Measurements from ENCODE around the gene GNG13. TPM values are rescaled to one million over a fixed set of nuclear protein-coding genes. Genes with fewer than 3 reads are reported as not detected.

GNG13 gene
- total and polyA plus RNA-seq, 2 donors: not detected

- Histone ChIP-seq H3K4me3 (ENCODE audit: low read depth, low read length) (peak overlapping the region; percentile 52), H3K4me1 (ENCODE audit: insufficient read depth) (no peaks in the 10 kb centered on the region), H3K27ac (ENCODE audit: low read depth) (no peak overlapping the region), H3K36me3 (ENCODE audit: insufficient read depth) (no peaks in the 10 kb centered on the region)
- no peak for DNase-seq (ENCODE audit: extremely low spot score)
- 69% methylated on average over 33 of the region's 33 CpGs for WGBS
These were observed 11.2 kb downstream of the GNG13 start for GRCh38 chr16:789191-789850.

GRCh38 chr16:788399-789126 lies 12.0 kb downstream of the GNG13 start, which contains the start of gene CHTF18:
CHTF18 (plus strand) TSS chr16:788620; CDS start chr16:788685, 65 bp downstream.
- no peaks in the 10 kb centered on the region for H3K36me3 ChIP-seq (ENCODE audit: insufficient read depth)
- no peak within 1 kb of the TSS for H3K27ac ChIP-seq (ENCODE audit: low read depth)
- H3K4me1 ChIP-seq (ENCODE audit: insufficient read depth): no peaks in the 10 kb centered on the region
- DNase-seq (ENCODE audit: extremely low spot score): peak; percentile 59
- under 1% methylated on average over 97 of the region's 97 CpGs for WGBS
- H3K4me3 ChIP-seq (ENCODE audit: low read depth, low read length): peak within 1 kb of the TSS; percentile 90

GRCh38 chr16:787978-788398 lies 12.5 kb downstream of the GNG13 start, which contains the start of gene RPUSD1:
RPUSD1 (minus strand) TSS chr16:788381; CDS start chr16:787737, 644 bp downstream.
- WGBS: under 1% methylated on average over 45 of the region's 45 CpGs
- no peaks in the 10 kb centered on the region for H3K4me1 ChIP-seq (ENCODE audit: insufficient read depth)
- peak within 1 kb of the TSS; percentile 90 for H3K4me3 ChIP-seq (ENCODE audit: low read depth, low read length)
- no peaks in the 10 kb centered on the region for H3K36me3 ChIP-seq (ENCODE audit: insufficient read depth)
- no peak within 1 kb of the TSS for H3K27ac ChIP-seq (ENCODE audit: low read depth)
- no peak for DNase-seq (ENCODE audit: extremely low spot score)

- Histone ChIP-seq H3K27ac (ENCODE audit: low read depth) (no peak overlapping the region), H3K4me3 (ENCODE audit: low read depth, low read length) (peak overlapping the region; percentile 90), H3K4me1 (ENCODE audit: insufficient read depth) (no peaks in the 10 kb centered on the region), H3K36me3 (ENCODE audit: insufficient read depth) (no peaks in the 10 kb centered on the region)
- 40% methylated on average over 47 of the region's 47 CpGs for WGBS
- DNase-seq (ENCODE audit: extremely low spot score): no peak
These were observed 13.1 kb downstream of the GNG13 start for GRCh38 chr16:787321-787966.

GRCh38 chr16:785563-786535 lies 14.7 kb downstream of the GNG13 start:
- Histone ChIP-seq H3K4me3 (ENCODE audit: low read depth, low read length) (no peak overlapping the region), H3K36me3 (ENCODE audit: insufficient read depth) (no peaks in the 10 kb centered on the region), H3K27ac (ENCODE audit: low read depth) (no peak overlapping the region), H3K4me1 (ENCODE audit: insufficient read depth) (no peaks in the 10 kb centered on the region)
- DNase-seq (ENCODE audit: extremely low spot score): no peak
- 66% methylated on average over 58 of the region's 58 CpGs for WGBS

- Histone ChIP-seq H3K4me1 (ENCODE audit: insufficient read depth) (no peaks in the 10 kb centered on the region), H3K27ac (ENCODE audit: low read depth) (no peak overlapping the region), H3K36me3 (ENCODE audit: insufficient read depth) (no peaks in the 10 kb centered on the region), H3K4me3 (ENCODE audit: low read depth, low read length) (no peak overlapping the region)
- DNase-seq (ENCODE audit: extremely low spot score): no peak
- WGBS: 91% methylated on average over 19 of the region's 19 CpGs
These were observed 16.1 kb downstream of the GNG13 start for GRCh38 chr16:784431-784830.

GRCh38 chr16:783404-784161 lies 17.0 kb downstream of the GNG13 start:
- Histone ChIP-seq H3K4me1 (ENCODE audit: insufficient read depth) (no peaks in the 10 kb centered on the region), H3K4me3 (ENCODE audit: low read depth, low read length) (no peak overlapping the region), H3K36me3 (ENCODE audit: insufficient read depth) (no peaks in the 10 kb centered on the region), H3K27ac (ENCODE audit: low read depth) (no peak overlapping the region)
- WGBS: 37% methylated on average over 17 of the region's 17 CpGs
- no peak for DNase-seq (ENCODE audit: extremely low spot score)

- no peak for DNase-seq (ENCODE audit: extremely low spot score)
- Histone ChIP-seq H3K4me3 (ENCODE audit: low read depth, low read length) (no peak overlapping the region), H3K36me3 (ENCODE audit: insufficient read depth) (no peaks in the 10 kb centered on the region), H3K4me1 (ENCODE audit: insufficient read depth) (no peaks in the 10 kb centered on the region), H3K27ac (ENCODE audit: low read depth) (no peak overlapping the region)
- WGBS: 72% methylated on average over 36 of the region's 36 CpGs
These were observed 17.6 kb downstream of the GNG13 start for GRCh38 chr16:782766-783403.

GRCh38 chr16:782258-782657 lies 18.3 kb downstream of the GNG13 start:
- Histone ChIP-seq H3K4me3 (ENCODE audit: low read depth, low read length) (no peak overlapping the region), H3K4me1 (ENCODE audit: insufficient read depth) (no peaks in the 10 kb centered on the region), H3K27ac (ENCODE audit: low read depth) (no peak overlapping the region), H3K36me3 (ENCODE audit: insufficient read depth) (no peaks in the 10 kb centered on the region)
- 50% methylated on average over 6 of the region's 6 CpGs for whole genome bisulfite sequencing
- no peak for DNase-seq (ENCODE audit: extremely low spot score)

GRCh38 chr16:781346-782010 lies 19.1 kb downstream of the GNG13 start:
- 69% methylated on average over 19 of the region's 19 CpGs for WGBS
- H3K4me1 ChIP-seq (ENCODE audit: insufficient read depth): no peaks in the 10 kb centered on the region
- H3K36me3 ChIP-seq (ENCODE audit: insufficient read depth): no peaks in the 10 kb centered on the region
- no peak for DNase-seq (ENCODE audit: extremely low spot score)
- H3K27ac ChIP-seq (ENCODE audit: low read depth): no peak overlapping the region
- H3K4me3 ChIP-seq (ENCODE audit: low read depth, low read length): no peak overlapping the region

- DNase-seq (ENCODE audit: extremely low spot score): no peak
- H3K27ac ChIP-seq (ENCODE audit: low read depth): no peak overlapping the region
- 89% methylated on average over 16 of the region's 16 CpGs for WGBS
These were observed 20.2 kb downstream of the GNG13 start for GRCh38 chr16:780296-780695.

GRCh38 chr16:779561-779960 lies 21.0 kb downstream of the GNG13 start:
- Histone ChIP-seq H3K4me3 (ENCODE audit: low read depth, low read length) (no peak overlapping the region), H3K36me3 (ENCODE audit: insufficient read depth) (no peaks in the 10 kb centered on the region), H3K4me1 (ENCODE audit: insufficient read depth) (no peaks in the 10 kb centered on the region), H3K27ac (ENCODE audit: low read depth) (no peak overlapping the region)
- 70% methylated on average over 13 of the region's 13 CpGs for WGBS
- no peak for DNase-seq (ENCODE audit: extremely low spot score)

More at GRCh38 chr16:780296-780695, 20.2 kb downstream of the GNG13 start:
- Histone ChIP-seq H3K4me1 (ENCODE audit: insufficient read depth) (no peaks in the 10 kb centered on the region), H3K4me3 (ENCODE audit: low read depth, low read length) (no peak overlapping the region), H3K36me3 (ENCODE audit: insufficient read depth) (no peaks in the 10 kb centered on the region)

Data from urinary bladder (tissue), 4 donors.